ENCODE results near the gene DLGAP1.
"Not testable (repeated sequence)": the region's sequence is repeated elsewhere in the genome, so short reads cannot be mapped to it uniquely, and the experiment has no call there.

Gene DLGAP1

DNA sequence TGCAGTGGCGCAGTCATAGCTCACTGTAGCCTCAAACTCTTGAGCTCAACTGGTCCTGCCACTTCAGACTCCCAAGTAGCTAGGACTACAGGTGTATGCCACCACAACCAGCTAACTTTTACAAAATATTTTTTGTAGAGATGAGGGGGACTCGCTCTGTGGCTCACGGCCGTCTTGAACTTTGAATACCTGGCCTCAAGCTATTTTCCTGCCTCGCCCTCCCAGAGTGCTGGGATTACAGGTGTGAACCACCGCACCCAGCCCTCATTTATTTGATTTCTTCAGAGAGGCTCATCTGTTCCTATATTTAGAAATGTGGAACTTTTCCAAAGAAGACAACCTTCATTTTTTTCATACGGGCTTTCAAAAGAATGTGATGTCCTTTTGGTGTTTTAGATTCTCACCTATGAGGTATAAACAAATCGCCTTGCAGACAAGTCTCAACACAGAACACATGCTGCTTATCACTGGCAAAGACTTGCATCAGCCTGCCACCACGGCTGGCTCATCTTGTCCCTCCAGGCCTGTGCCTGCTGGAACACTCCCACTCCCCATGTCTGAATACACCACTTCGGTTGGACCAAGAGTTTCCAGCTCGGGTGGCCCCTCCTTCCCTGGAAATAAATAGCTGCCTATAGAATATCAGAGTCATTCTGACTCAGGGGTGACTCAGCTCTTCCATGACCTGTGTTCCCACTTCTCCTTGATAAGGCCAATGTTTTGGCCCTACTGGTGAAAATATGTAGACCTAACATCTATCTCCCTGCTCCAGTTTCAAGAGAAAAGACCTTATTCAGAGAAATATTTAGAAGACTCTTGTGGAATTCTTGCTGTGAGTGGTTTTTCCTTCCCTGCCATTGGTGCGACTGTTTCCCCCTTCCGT is 802.5 kb downstream of the DLGAP1 start:
- TF ChIP-seq, protein P1, sequence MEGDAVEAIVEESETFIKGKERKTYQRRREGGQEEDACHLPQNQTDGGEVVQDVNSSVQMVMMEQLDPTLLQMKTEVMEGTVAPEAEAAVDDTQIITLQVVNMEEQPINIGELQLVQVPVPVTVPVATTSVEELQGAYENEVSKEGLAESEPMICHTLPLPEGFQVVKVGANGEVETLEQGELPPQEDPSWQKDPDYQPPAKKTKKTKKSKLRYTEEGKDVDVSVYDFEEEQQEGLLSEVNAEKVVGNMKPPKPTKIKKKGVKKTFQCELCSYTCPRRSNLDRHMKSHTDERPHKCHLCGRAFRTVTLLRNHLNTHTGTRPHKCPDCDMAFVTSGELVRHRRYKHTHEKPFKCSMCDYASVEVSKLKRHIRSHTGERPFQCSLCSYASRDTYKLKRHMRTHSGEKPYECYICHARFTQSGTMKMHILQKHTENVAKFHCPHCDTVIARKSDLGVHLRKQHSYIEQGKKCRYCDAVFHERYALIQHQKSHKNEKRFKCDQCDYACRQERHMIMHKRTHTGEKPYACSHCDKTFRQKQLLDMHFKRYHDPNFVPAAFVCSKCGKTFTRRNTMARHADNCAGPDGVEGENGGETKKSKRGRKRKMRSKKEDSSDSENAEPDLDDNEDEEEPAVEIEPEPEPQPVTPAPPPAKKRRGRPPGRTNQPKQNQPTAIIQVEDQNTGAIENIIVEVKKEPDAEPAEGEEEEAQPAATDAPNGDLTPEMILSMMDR (IDR thresholded peaks at IDR 0.05; ENCODE audit: insufficient read depth, low read depth, low read length, missing control alignments), result no peak
- H3K4me3 ChIP-seq (ENCODE audit: low read depth, low read length), result no peak overlapping the region
- no peak for DNase-seq (ENCODE audit: low read depth)

DNA sequence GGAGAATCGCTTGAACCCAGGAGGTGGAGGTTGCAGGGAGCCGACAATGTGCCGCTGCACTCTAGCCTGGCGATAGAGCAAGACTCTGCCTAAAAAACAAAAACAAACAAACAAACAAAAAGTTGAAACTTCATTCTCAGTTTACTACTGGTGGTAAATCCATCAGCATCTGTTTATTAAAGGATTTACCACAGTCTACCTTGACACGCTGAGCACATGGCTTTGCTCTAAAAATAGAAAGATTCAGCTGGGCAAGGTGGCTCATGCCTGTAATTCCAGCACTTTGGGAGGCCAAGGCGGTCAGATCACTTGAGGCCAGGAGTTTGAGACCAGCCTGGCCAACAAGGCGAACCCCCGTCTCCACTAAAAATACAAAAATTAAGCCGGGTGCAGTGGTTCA is 803.8 kb downstream of the DLGAP1 start:
- TF ChIP-seq, protein P1 (IDR thresholded peaks at IDR 0.05; ENCODE audit: insufficient read depth, low read depth, low read length, missing control alignments), result no peak
- no peak overlapping the region for H3K4me3 ChIP-seq (ENCODE audit: low read depth, low read length)
- DNase-seq (ENCODE audit: low read depth), result no peak

- not testable (repeated sequence) for H3K4me3 ChIP-seq (ENCODE audit: low read depth, low read length); DNase-seq (ENCODE audit: low read depth)
Observed at GRCh38 chr18:3650521-3651042, 804.5 kb downstream of the DLGAP1 start.

- TF ChIP-seq, protein P1 (IDR thresholded peaks at IDR 0.05; ENCODE audit: insufficient read depth, low read depth, low read length, missing control alignments), result no peak
- no peak for DNase-seq (ENCODE audit: low read depth)
- H3K4me3 ChIP-seq (ENCODE audit: low read depth, low read length), result no peak overlapping the region
Observed at GRCh38 chr18:3649633-3650426, 805.3 kb downstream of the DLGAP1 start.

GRCh38 chr18:3649135-3649632 is 805.9 kb downstream of the DLGAP1 start:
- TF ChIP-seq, protein P1 (IDR thresholded peaks at IDR 0.05; ENCODE audit: insufficient read depth, low read depth, low read length, missing control alignments), result no peak
- DNase-seq (ENCODE audit: low read depth), result no peak

GRCh38 chr18:3648641-3649040 is 806.5 kb downstream of the DLGAP1 start:
- no peak overlapping the region for H3K4me3 ChIP-seq (ENCODE audit: low read depth, low read length)
- TF ChIP-seq, protein P1 (IDR thresholded peaks at IDR 0.05; ENCODE audit: insufficient read depth, low read depth, low read length, missing control alignments), result no peak
- no peak for DNase-seq (ENCODE audit: low read depth)

More at GRCh38 chr18:3649135-3649632, 805.9 kb downstream of the DLGAP1 start:
- H3K4me3 ChIP-seq (ENCODE audit: low read depth, low read length), result no peak overlapping the region

- DNase-seq (ENCODE audit: low read depth), result no peak
- TF ChIP-seq, protein P1 (IDR thresholded peaks at IDR 0.05; ENCODE audit: insufficient read depth, low read depth, low read length, missing control alignments), result no peak
- H3K4me3 ChIP-seq (ENCODE audit: low read depth, low read length), result no peak overlapping the region
Observed at GRCh38 chr18:3648200-3648599, 806.9 kb downstream of the DLGAP1 start.
